Measurements from ENCODE around the gene UBL3. TPM values are rescaled to one million over a fixed set of nuclear protein-coding genes. Genes with fewer than 3 reads are reported as not detected.

UBL3 gene
- total RNA-seq, 1 donor from 2014 or later = 10.9 TPM

- no peak for DNase-seq (ENCODE audit: low spot score)
- Mint-ChIP-seq H3K27me3 (ENCODE audit: insufficient read depth) (no peaks in the 10 kb centered on the region), H3K27ac (peak overlapping the region; percentile 1), H3K36me3 (ENCODE audit: low read depth) (peaks cover 5% of the 10 kb centered on the region), H3K9me3 (no peaks in the 10 kb centered on the region), H3K4me3 (no peak overlapping the region), H3K4me1 (ENCODE audit: low read depth) (peaks cover 48% of the 10 kb centered on the region)
- intact Hi-C loops (cut with micrococcal nuclease) = loop anchor here (10.0 kb wide), 1 partner anchor 1718 kb away; the partner anchor contains the start of gene PAN3
Observed at GRCh38 chr13:29853131-29853530, 2.7 kb upstream of the UBL3 start.

DNA sequence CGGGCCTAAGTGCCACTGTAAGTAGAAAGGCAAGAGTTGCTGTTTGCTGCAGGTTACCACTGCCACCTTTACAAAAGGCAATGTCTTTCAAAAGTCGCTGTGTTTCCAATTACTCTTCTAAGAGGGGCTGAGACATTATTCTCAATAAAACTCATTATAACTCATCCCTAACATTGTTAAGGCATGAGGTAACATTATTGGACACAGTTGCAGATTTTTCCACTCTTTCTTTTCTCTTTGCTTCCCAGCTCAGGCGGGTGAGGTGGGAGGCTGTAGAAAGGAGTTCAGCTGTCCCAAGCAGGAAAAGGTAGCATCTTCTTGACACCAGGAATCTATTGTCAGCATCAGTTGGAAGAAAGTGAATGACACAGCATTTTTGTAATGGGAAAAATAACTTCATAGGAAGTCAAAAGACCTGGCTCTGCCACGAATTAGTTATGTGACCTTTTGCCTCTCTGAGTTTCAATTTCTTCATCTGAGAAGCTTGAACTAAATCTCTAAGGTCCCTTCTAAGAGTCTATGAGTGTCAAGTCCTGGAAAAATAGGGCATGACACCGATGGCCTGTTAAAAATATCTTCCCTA, 2.1 kb upstream of the UBL3 start:
- DNase-seq (ENCODE audit: low spot score) = no peak
- no peak overlapping the region for H3K4me3 Mint-ChIP-seq
- no peak overlapping the region for H3K27ac Mint-ChIP-seq
- no peaks in the 10 kb centered on the region for H3K9me3 Mint-ChIP-seq
- intact Hi-C loops (cut with micrococcal nuclease) = loop anchor here (10.0 kb wide), 1 partner anchor 1718 kb away; the partner anchor contains the start of gene PAN3
- H3K36me3 Mint-ChIP-seq (ENCODE audit: low read depth) = peaks cover 6% of the 10 kb centered on the region
- H3K4me1 Mint-ChIP-seq (ENCODE audit: low read depth) = peaks cover 50% of the 10 kb centered on the region
- no peaks in the 10 kb centered on the region for H3K27me3 Mint-ChIP-seq (ENCODE audit: insufficient read depth)

GRCh38 chr13:29849731-29850212, 645 bp downstream of the UBL3 start:
- Mint-ChIP-seq H3K9me3 (no peaks in the 10 kb centered on the region), H3K4me3 (peak overlapping the region; percentile 97), H3K27me3 (ENCODE audit: insufficient read depth) (no peaks in the 10 kb centered on the region), H3K4me1 (ENCODE audit: low read depth) (peaks cover 45% of the 10 kb centered on the region), H3K27ac (peak overlapping the region; percentile 95), H3K36me3 (ENCODE audit: low read depth) (peaks cover 11% of the 10 kb centered on the region)
- DNase-seq (ENCODE audit: low spot score) = no peak
- intact Hi-C loops (cut with micrococcal nuclease) = loop anchor here (1.0 to 10.0 kb wide), 16 partner anchors 18 to 1715 kb away; partner anchors contain the start of genes HMGB1, KATNAL1, PAN3 and SLC7A1

DNA sequence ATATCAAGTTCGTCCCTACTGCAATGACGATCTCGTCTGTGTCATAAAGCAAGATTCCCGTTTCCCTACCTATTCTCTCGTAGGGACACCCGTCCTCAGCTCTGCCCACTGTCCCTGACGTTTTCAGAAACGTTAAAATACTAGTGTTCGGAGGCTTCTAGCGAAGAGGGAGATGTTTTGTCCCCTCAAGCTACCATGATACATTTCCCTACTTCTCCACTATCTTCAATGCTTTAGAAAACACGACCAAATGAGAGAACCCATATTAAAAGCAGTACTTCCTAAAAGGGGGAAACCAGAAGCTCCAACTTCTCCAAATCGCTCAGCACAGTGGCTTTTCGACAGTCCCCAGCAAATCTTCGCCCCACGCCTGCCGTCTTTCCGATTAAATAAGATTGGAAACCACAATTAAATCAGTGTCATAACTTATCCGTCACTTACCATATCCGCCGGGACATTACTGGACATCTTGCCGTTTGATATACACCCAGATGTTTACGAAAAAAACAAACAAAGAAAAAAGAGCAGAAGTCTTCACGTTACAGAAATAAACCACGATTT, 1.3 kb downstream of the UBL3 start:
- Mint-ChIP-seq H3K4me3 (peak overlapping the region; percentile 97), H3K36me3 (ENCODE audit: low read depth) (peaks cover 11% of the 10 kb centered on the region), H3K27me3 (ENCODE audit: insufficient read depth) (no peaks in the 10 kb centered on the region), H3K9me3 (no peaks in the 10 kb centered on the region), H3K27ac (peak overlapping the region; percentile 95), H3K4me1 (ENCODE audit: low read depth) (peaks cover 42% of the 10 kb centered on the region)
- intact Hi-C loops (cut with micrococcal nuclease) = loop anchor here (2.0 to 10.0 kb wide), 5 partner anchors 78 to 523 kb away; no protein-coding TSS in a partner anchor
- DNase-seq (ENCODE audit: low spot score) = no peak

DNA sequence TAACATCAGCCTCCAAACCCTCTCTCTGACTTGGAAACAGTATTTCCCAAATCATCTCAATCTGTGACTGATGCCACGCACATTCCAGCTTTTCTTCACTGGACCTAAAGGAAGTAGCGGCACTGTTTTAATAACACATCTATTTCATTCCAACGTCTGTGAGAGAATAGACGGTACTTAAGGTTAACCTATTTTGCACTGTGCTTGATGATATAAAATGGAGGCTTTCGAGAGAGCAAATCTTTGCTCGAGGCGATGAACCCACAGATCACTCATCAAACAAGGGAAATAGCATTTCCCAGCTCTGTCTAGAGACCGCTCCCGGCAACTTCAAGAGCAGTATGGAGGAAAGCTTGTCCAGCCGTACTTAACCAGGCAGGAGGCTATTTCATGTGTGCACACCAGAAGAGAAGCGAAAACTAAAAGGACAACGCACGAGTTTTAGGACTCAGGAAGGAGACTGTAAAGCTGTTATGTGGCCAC, 2.9 kb downstream of the UBL3 start:
- Mint-ChIP-seq H3K27me3 (ENCODE audit: insufficient read depth) (no peaks in the 10 kb centered on the region), H3K4me3 (peak overlapping the region; percentile 88), H3K4me1 (ENCODE audit: low read depth) (peaks cover 35% of the 10 kb centered on the region), H3K27ac (peak overlapping the region; percentile 68), H3K9me3 (no peaks in the 10 kb centered on the region), H3K36me3 (ENCODE audit: low read depth) (peaks cover 11% of the 10 kb centered on the region)
- DNase-seq (ENCODE audit: low spot score) = no peak
- intact Hi-C loops (cut with micrococcal nuclease) = loop anchor here (2.0 to 10.0 kb wide), 4 partner anchors 17 to 525 kb away; no protein-coding TSS in a partner anchor

DNA sequence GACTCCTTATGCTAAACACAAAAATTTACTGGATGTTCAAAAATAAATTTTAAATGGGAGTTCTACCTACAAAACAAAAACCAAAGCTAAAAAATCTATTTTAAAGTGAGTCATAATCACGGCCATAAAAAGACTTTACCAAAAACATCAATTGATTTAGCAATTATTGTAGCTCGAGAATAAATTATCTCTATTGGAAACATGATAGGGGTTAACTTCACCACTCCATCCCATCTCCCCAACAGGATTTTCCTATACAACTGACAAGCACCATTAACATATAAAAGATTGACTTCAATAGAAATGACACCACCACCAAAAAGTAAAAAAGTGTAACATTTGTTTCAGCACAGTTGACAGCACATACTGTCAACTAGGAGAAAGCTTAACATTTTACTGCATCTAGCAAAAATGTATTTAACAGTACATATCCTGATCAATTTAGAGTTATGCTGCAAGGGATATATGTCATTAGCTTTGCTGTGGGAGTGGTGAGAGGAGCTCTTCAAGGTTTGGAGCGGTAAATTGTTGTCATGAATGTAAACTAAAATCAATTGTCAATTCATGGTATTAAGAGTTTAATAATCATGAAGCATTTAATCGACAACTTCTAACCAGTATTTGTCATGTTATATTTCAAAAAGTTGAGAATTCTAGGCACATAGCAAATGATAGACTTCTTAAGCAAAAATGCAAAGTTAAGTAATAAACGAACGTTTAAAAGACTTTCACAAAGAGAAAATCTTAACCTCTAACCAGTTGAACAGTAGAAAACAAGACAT, 3.8 kb downstream of the UBL3 start:
- DNase-seq (ENCODE audit: low spot score) = no peak
- H3K36me3 Mint-ChIP-seq (ENCODE audit: low read depth) = peaks cover 11% of the 10 kb centered on the region
- peak overlapping the region; percentile 88 for H3K4me3 Mint-ChIP-seq
- H3K9me3 Mint-ChIP-seq = no peaks in the 10 kb centered on the region
- H3K27me3 Mint-ChIP-seq (ENCODE audit: insufficient read depth) = peaks cover 2% of the 10 kb centered on the region
- no peak overlapping the region for H3K27ac Mint-ChIP-seq
- H3K4me1 Mint-ChIP-seq (ENCODE audit: low read depth) = peaks cover 40% of the 10 kb centered on the region
- intact Hi-C loops (cut with micrococcal nuclease) = loop anchor here (2.0 to 10.0 kb wide), 4 partner anchors 16 to 526 kb away; no protein-coding TSS in a partner anchor

DNA sequence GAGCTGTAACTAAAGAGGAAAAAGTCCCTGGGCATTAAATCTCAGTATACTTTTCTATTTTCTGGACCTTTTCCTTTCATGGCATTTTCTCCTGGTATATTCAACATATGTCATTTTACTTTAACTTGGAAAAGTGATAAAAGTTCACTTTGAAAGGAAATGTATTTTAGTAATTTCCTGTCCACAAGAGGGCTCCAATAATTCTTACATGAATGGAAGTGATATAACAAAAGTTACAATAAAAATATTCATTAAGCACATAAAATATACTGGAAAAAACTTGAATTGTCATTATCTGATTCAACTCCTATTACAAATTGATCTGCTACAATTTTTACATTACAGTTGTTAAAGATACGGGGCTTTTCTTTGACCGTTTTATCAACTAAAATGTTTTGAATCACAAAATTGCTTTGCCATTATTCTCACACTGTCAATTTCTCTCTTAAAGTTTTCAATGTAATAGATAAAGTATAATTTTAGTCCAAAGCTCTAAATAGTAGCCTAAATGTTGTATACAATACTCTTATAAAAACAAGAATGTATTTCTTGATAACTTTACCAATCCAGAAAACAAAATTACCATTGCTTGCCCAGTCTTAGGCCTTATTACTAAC, 4.9 kb downstream of the UBL3 start:
- peaks cover 11% of the 10 kb centered on the region for H3K36me3 Mint-ChIP-seq (ENCODE audit: low read depth)
- H3K27ac Mint-ChIP-seq = no peak overlapping the region
- H3K4me1 Mint-ChIP-seq (ENCODE audit: low read depth) = peaks cover 36% of the 10 kb centered on the region
- peaks cover 7% of the 10 kb centered on the region for H3K27me3 Mint-ChIP-seq (ENCODE audit: insufficient read depth)
- no peak overlapping the region for H3K4me3 Mint-ChIP-seq
- H3K9me3 Mint-ChIP-seq = no peaks in the 10 kb centered on the region
- intact Hi-C loops (cut with micrococcal nuclease) = loop anchor here (2.0 to 10.0 kb wide), 4 partner anchors 15 to 527 kb away; no protein-coding TSS in a partner anchor
- no peak for DNase-seq (ENCODE audit: low spot score)

DNA sequence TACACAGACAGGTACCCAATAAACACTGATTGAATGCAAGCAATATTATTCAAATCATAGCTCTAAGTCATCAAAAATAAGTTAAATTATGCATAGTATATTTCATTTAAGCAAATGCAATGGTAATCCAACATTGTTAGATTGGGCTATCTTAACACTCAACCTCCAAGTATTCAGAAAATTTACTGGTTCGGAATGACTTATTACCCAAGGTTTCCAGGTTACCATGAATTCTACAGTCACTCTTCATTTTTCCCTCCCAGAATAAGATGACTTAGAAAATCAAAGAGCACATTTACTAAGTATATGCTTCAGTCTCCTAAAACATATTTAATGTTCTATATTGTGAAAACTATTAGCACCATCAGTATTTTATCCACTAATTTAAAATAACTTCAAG, 6.0 kb downstream of the UBL3 start:
- peaks cover 35% of the 10 kb centered on the region for H3K4me1 Mint-ChIP-seq (ENCODE audit: low read depth)
- no peak overlapping the region for H3K4me3 Mint-ChIP-seq
- H3K27ac Mint-ChIP-seq = no peak overlapping the region
- intact Hi-C loops (cut with micrococcal nuclease) = loop anchor here (10.0 kb wide), 1 partner anchor 340 kb away; no protein-coding TSS in a partner anchor
- peaks cover 11% of the 10 kb centered on the region for H3K36me3 Mint-ChIP-seq (ENCODE audit: low read depth)
- H3K9me3 Mint-ChIP-seq = no peaks in the 10 kb centered on the region
- H3K27me3 Mint-ChIP-seq (ENCODE audit: insufficient read depth) = peaks cover 7% of the 10 kb centered on the region
- no peak for DNase-seq (ENCODE audit: low spot score)

DNA sequence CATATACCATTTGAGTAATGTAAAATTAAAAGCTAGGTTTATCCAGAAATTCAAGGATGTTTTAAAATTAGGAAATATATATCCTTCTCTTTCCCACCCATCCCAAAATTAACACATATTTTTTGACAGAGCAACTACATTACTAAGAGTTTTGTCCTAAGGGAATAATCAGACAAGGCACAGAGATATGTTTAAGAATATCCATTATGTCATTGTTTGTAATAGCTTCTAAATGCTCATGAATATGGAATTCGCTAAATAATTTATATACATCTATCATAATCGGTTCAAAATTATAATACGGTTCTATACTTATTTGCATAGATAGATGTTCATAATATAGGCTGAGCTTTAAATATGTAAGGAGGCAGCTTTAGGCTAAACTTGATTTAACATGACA, 9.8 kb downstream of the UBL3 start:
- no peaks in the 10 kb centered on the region for H3K36me3 Mint-ChIP-seq (ENCODE audit: low read depth)
- intact Hi-C loops (cut with micrococcal nuclease) = loop anchor here (10.0 kb wide), 1 partner anchor 336 kb away; no protein-coding TSS in a partner anchor
- DNase-seq (ENCODE audit: low spot score) = no peak
- H3K27me3 Mint-ChIP-seq (ENCODE audit: insufficient read depth) = peaks cover 11% of the 10 kb centered on the region
- no peak overlapping the region for H3K27ac Mint-ChIP-seq
- peaks cover 6% of the 10 kb centered on the region for H3K4me1 Mint-ChIP-seq (ENCODE audit: low read depth)
- H3K4me3 Mint-ChIP-seq = no peak overlapping the region
- H3K9me3 Mint-ChIP-seq = no peaks in the 10 kb centered on the region

DNA sequence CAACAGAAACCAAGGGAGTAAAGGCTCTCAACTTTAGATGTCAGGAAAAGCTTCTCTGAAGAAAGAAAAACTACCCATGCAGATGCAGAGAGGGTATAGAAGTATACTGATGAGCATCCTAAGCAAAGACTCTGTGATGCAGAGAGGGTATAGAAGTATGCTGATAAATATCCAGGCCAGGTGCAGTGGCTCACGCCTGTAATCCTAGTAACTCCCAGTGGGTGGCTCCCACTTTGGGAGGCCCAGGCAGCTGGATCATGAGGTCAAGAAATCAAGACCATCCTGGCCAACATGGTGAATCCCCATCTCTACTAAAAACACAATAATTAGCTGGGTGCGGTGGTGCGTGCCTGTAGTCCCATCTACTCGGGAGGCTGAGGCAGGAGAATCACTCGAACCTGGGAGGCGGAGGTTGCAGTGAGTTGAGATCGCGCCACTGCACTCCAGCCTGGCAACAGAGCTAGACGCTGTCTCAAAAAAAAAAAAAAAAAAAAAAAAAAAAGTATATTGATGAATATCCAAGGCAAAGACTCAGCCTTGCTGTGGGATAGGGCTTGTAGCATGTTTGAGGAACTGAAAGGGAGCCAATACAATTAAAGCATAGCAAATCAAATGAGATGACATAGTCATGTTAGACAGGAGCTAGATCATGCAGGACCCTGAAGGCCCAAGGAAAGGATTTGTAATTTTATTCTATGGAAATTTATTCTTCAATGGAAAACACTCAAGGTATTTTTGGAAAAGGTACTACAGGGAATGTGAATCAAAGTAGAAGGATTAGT, 14.9 kb downstream of the UBL3 start:
- peaks cover 4% of the 10 kb centered on the region for H3K27me3 Mint-ChIP-seq (ENCODE audit: insufficient read depth)
- H3K4me3 Mint-ChIP-seq = no peak overlapping the region
- H3K9me3 Mint-ChIP-seq = no peaks in the 10 kb centered on the region
- peaks cover 13% of the 10 kb centered on the region for H3K4me1 Mint-ChIP-seq (ENCODE audit: low read depth)
- DNase-seq (ENCODE audit: low spot score) = no peak
- no peak overlapping the region for H3K27ac Mint-ChIP-seq
- intact Hi-C loops (cut with micrococcal nuclease) = no loop called here
- peaks cover 8% of the 10 kb centered on the region for H3K36me3 Mint-ChIP-seq (ENCODE audit: low read depth)

- H3K4me1 Mint-ChIP-seq (ENCODE audit: low read depth) = peaks cover 17% of the 10 kb centered on the region
- peaks cover 11% of the 10 kb centered on the region for H3K36me3 Mint-ChIP-seq (ENCODE audit: low read depth)
- H3K27ac Mint-ChIP-seq = no peak overlapping the region
- H3K27me3 Mint-ChIP-seq (ENCODE audit: insufficient read depth) = peaks cover 4% of the 10 kb centered on the region
- intact Hi-C loops (cut with micrococcal nuclease) = no loop called here
- no peak for DNase-seq (ENCODE audit: low spot score)
- H3K9me3 Mint-ChIP-seq = peaks cover 5% of the 10 kb centered on the region
- H3K4me3 Mint-ChIP-seq = no peak overlapping the region
Observed at GRCh38 chr13:29832761-29833298, 17.6 kb downstream of the UBL3 start.

Data from activated T-helper 1 cell treated with anti-CD3 and anti-CD28 coated beads, Interleukin-12 subunit alpha, Interleukin-12 subunit beta, Interleukin-2, Interleukin-4 antibody, amounts not matched to agents 30 ng/mL and 10 ng/mL and 1 ng/mL, durations not matched to agents 14 hours and 24 hours and 36 hours (primary cell).